Measurements from ENCODE around the gene LCAT. TPM values are rescaled to one million over a fixed set of nuclear protein-coding genes. Genes with fewer than 3 reads are reported as not detected.
A peak's percentile ranks its signal among the peaks of the same experiment; 100 is the strongest.

Gene LCAT
- total RNA-seq, 4 donors from 2014 or later: 17.9 to 43.9 (median 26.8) TPM

DNA sequence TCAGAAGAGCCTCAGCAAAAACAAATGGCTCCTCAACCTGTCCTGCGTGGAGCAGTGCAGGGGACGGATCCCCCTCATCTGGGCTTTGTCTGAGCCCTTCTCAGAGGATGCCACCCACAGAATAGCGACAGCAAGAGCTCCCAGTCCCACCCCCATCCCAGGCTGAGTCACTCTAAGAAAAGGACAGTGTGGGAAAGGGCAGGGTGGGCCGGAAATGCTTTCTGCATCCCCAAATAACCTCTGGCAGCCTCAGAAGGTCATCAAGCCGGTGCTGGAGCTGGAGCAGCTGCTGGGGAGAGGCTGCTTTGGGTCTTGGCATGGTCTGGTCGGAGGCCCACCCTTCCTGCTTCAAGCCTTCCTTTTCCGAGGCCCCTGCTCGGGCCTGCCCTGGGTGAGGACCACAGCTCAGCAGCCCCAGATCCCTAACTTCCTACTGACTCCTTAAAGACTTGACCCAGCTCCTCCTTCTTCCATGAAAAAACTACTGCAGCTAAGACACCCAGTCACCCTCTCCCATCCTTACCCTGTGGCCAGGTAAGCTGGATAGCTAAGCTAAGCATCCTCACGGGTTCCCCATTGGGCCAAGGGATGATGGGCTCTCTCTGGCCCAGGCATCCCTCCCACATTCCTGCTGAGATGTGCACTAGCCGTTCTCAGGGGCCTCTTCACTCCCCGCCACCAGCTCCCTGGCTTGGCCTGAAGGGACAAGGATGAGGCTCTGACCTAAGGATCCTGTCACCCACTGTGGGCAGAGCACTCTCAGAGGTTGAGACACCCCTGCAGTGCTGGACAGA is 15.8 kb upstream of the LCAT start:
- Histone ChIP-seq H3K4me1 (peaks cover 0 to 59% (median 33%) of the 10 kb centered on the region in 4 donors), H3K9me3 (no peaks in the 10 kb centered on the region), H3K4me3 (no peak overlapping the region), H3K36me3 (peaks cover 6 to 79% (median 8%) of the 10 kb centered on the region in 3 donors), H3K27ac (peak overlapping the region in 3 of 4 donors; percentile 62 to 74 (median 70)), H3K27me3 (no peaks in the 10 kb centered on the region)
- TF ChIP-seq, protein P1, sequence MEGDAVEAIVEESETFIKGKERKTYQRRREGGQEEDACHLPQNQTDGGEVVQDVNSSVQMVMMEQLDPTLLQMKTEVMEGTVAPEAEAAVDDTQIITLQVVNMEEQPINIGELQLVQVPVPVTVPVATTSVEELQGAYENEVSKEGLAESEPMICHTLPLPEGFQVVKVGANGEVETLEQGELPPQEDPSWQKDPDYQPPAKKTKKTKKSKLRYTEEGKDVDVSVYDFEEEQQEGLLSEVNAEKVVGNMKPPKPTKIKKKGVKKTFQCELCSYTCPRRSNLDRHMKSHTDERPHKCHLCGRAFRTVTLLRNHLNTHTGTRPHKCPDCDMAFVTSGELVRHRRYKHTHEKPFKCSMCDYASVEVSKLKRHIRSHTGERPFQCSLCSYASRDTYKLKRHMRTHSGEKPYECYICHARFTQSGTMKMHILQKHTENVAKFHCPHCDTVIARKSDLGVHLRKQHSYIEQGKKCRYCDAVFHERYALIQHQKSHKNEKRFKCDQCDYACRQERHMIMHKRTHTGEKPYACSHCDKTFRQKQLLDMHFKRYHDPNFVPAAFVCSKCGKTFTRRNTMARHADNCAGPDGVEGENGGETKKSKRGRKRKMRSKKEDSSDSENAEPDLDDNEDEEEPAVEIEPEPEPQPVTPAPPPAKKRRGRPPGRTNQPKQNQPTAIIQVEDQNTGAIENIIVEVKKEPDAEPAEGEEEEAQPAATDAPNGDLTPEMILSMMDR (IDR thresholded peaks at IDR 0.05): no peak
- peak in 1 of 2 donors; percentile 69 for TF ChIP-seq EP300 (IDR thresholded peaks at IDR 0.05)
- no peak for TF ChIP-seq POLR2A (IDR thresholded peaks at IDR 0.05)
- peak; percentile 47 to 49 for DNase-seq (ENCODE audit: low spot score in 2 of 2)
- WGBS, 2 donors: 24 to 36% methylated on average over 10 to 11 of the region's 11 CpGs

DNA sequence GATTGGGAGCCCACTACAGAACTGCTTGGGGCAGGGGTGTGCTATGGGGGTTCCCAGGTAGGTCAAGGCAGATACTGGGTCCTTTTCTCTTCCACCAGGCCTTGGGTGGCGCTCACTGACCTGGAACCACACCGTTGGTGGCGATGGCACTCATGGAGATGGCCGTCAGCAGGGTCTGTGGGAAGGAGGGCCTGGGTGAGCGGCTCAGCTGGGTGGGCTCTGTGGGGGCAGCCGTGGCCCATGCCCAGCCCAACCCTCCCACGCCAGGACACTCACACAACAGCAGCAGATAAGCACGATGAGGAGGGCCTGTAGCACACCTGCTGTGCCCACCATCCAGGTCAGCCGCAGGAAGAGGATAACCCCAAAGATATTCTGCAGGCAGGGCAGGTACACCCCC is 13.7 kb upstream of the LCAT start:
- Histone ChIP-seq H3K4me3 (no peak overlapping the region), H3K9me3 (no peaks in the 10 kb centered on the region), H3K27me3 (no peaks in the 10 kb centered on the region), H3K4me1 (peaks cover 0 to 47% (median 15%) of the 10 kb centered on the region in 4 donors), H3K36me3 (peaks cover 6 to 90% (median 8%) of the 10 kb centered on the region in 3 donors), H3K27ac (peak overlapping the region in 1 of 4 donors; percentile 74)
- TF ChIP-seq POLR2A (IDR thresholded peaks at IDR 0.05): no peak
- TF ChIP-seq, protein P1 (IDR thresholded peaks at IDR 0.05): no peak
- whole genome bisulfite sequencing, 2 donors: 92% methylated on average over 9 of the region's 9 CpGs
- DNase-seq (ENCODE audit: low spot score in 2 of 2): no peak

DNA sequence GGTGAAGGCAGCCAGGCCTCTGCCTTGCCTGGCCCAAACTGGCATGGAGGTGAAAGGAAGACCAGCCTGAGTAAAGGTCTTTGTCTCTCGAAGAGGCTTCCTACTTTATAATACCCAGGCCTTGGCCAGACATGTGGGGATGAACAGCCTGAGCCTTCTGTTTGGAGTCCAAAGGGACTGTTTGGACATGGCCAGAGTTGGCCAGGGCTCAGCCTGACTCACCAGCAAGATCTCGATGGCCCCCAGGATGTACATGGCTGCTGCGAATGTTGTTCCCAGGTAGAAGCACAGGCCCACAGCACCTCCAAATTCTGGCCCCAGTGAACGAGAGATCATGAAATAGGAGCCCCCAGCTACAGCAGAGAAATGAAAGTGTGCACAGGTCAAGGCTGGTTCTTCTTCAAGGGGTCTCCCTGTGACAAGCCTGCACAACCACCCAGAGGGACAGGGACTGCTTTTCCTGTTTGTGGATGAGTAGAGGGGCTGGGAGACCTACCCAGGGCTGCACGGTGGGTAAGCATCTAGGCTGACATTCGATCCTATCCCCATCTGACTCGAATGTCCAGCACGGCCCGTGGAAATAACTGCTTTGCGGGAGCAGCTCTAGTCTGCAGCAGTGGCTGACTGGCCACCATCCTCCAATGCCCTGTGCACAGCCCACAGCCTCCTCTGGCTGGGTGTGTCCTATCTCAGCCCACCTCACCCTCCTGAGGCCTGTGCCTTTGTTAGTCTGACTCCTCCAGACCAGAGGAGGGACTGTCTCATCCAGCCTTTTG is 10.7 kb upstream of the LCAT start:
- no peaks in the 10 kb centered on the region for H3K27me3 ChIP-seq
- peaks cover 7 to 87% (median 10%) of the 10 kb centered on the region in 3 donors for H3K36me3 ChIP-seq
- H3K9me3 ChIP-seq: no peaks in the 10 kb centered on the region
- no peak for DNase-seq (ENCODE audit: low spot score in 2 of 2)
- no peak overlapping the region for H3K4me3 ChIP-seq
- 78 to 85% methylated on average over 8 to 9 of the region's 10 CpGs for WGBS, 2 donors
- H3K27ac ChIP-seq: peak overlapping the region in 1 of 4 donors; percentile 40
- peaks cover 0 to 48% (median 16%) of the 10 kb centered on the region in 4 donors for H3K4me1 ChIP-seq
- TF ChIP-seq, protein P1 (IDR thresholded peaks at IDR 0.05): no peak
- TF ChIP-seq EP300 (IDR thresholded peaks at IDR 0.05): no peak

DNA sequence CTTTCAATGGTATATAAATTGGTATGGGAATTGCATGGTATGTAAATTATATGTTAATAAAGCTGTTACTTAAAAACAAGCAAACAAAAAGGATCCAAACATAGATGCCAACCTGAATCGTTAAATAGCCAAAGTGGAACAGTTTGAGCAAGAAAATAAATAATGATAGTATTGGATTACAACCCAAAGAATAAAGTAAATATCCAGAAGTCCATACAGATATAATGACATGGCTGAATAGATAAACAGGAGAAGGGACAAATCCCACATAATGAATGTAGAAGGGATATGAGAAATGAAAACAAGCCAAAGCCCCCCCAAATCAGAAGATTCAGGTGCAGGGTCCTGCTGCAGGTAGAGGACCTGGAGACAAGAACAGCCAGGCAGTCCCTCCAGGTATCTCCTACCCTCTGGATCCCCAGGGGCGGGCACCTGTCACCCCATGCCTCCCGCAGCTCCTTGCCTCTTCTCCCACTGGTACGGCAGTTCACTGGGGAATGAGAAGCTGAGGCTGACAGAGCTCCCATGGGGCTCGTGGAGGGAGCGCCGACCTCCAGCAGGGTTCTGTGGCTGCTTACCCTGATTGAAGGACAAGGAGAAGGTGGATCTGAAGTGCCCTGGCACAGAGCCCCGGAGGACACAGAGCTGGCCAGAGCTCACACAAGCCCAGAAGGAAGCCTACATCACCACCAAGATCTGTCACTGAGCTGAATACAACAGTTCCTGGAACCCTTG is 9.9 kb upstream of the LCAT start:
- TF ChIP-seq EP300 (IDR thresholded peaks at IDR 0.05) (no peak), POLR2A (IDR thresholded peaks at IDR 0.05) (no peak)
- 83 to 93% methylated on average over 8 of the region's 8 CpGs for WGBS, 2 donors
- no peak overlapping the region for H3K4me3 ChIP-seq
- DNase-seq (ENCODE audit: low spot score in 2 of 2): no peak
- no peaks in the 10 kb centered on the region for H3K9me3 ChIP-seq
- peaks cover 10 to 87% (median 13%) of the 10 kb centered on the region in 3 donors for H3K36me3 ChIP-seq
- peaks cover 0 to 40% (median 10%) of the 10 kb centered on the region in 4 donors for H3K4me1 ChIP-seq
- no peaks in the 10 kb centered on the region for H3K27me3 ChIP-seq
- peak overlapping the region in 1 of 4 donors; percentile 40 for H3K27ac ChIP-seq

DNA sequence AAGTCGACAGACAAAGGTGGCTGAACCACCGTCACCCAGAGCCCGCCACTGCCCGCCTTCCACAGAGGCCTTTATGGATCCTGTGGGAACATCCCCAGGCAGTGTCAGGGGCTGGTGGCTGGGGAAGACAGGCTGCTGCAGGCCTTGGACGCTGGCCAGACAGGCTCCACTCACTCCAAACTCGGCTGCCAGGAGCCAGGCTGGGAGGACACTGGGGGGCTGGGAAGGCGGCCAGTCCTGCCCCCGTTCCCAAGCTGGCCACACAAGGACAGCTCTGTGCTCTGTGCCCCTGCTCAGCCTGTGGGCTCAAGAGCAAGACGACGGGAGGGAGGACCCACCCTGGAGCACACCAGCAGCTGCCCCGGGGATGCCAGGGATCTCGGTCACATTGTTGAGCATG is 7.6 kb upstream of the LCAT start:
- Histone ChIP-seq H3K36me3 (peaks cover 10 to 93% (median 24%) of the 10 kb centered on the region in 3 donors), H3K4me1 (peaks cover 0 to 54% (median 10%) of the 10 kb centered on the region in 4 donors), H3K27ac (peak overlapping the region in 2 of 4 donors; percentile 26 to 74), H3K27me3 (no peaks in the 10 kb centered on the region), H3K4me3 (no peak overlapping the region), H3K9me3 (no peaks in the 10 kb centered on the region)
- TF ChIP-seq POLR2A (IDR thresholded peaks at IDR 0.05): peak in 1 of 2 donors; percentile 12
- peak in 1 of 2 donors; percentile 67 for TF ChIP-seq EP300 (IDR thresholded peaks at IDR 0.05)
- TF ChIP-seq, protein P1 (IDR thresholded peaks at IDR 0.05): no peak
- DNase-seq (ENCODE audit: low spot score in 2 of 2): no peak
- 40 to 49% methylated on average over 2 to 7 of the region's 12 CpGs for WGBS, 2 donors

Measured in tibial nerve (tissue), 4 donors.